A673 (cell line): ENCODE measurements around the gene KNDC1. TPM values are rescaled to one million over a fixed set of nuclear protein-coding genes. Genes with fewer than 3 reads are reported as not detected.

Experiments
- BruUV-seq: library from RNA; stranded (reverse); fragments of 400-500 nt; replicated peaks from 2 replicates; lab custom pipeline; 2021; lab: Mats Ljungman, UMichigan
- CTCF ChIA-PET: fragments of 300-600 bp; sonication (Branson Sonifier 250); formaldehyde crosslinking; loops from one replicate; lab custom pipeline; 2022; ENCODE audit warnings: antibody characterized with exemption; lab: Charles Lee
- POLR2A ChIA-PET: fragments of 300-600 bp; sonication (Branson Sonifier 250); formaldehyde crosslinking; loops from one replicate; lab custom pipeline; 2022; ENCODE audit warnings: antibody characterized with exemption; ENCODE audit not compliant: low non-redundant PET; lab: Charles Lee
- DNase-seq: peaks from one replicate; pipeline ENCODE4 v3.0.0-alpha.2; 2015; ENCODE audit warnings: low spot score
- H3K27ac ChIP-seq: fragments of 200-600 bp; sonication (generic); 2 replicates; pipeline ENCODE4 v1.5.1; 2016; ENCODE audit warnings: mixed run types, low read depth, mild to moderate bottlenecking, mixed read lengths, antibody characterized with exemption, low read length; ENCODE audit not compliant: poor library complexity, severe bottlenecking
- H3K27me3 ChIP-seq: fragments of 200-600 bp; sonication (generic); replicated peaks from 2 replicates; pipeline ENCODE4 v1.6.1; 2017; ENCODE audit warnings: mixed run types, low read depth, mild to moderate bottlenecking, mixed read lengths, antibody characterized with exemption, low read length; ENCODE audit not compliant: insufficient read depth, poor library complexity
- H3K36me3 ChIP-seq: fragments of 200-600 bp; sonication (generic); 2 replicates; pipeline ENCODE4 v1.6.1; 2016; ENCODE audit warnings: mixed run types, mild to moderate bottlenecking, mixed read lengths, antibody characterized with exemption, low read length; ENCODE audit not compliant: insufficient read depth, poor library complexity, severe bottlenecking
- H3K4me1 ChIP-seq: fragments of 200-600 bp; sonication (generic); 2 replicates; pipeline ENCODE4 v1.6.1; 2017; ENCODE audit warnings: mixed run types, mild to moderate bottlenecking, mixed read lengths, antibody characterized with exemption, low read length; ENCODE audit not compliant: insufficient read depth, poor library complexity, severe bottlenecking
- H3K4me3 ChIP-seq: fragments of 200-600 bp; sonication (generic); 2 replicates; pipeline ENCODE4 v1.5.1; 2016; ENCODE audit warnings: low read depth, mixed run types, mild to moderate bottlenecking, mixed read lengths, low read length; ENCODE audit not compliant: poor library complexity, severe bottlenecking
- H3K9me3 ChIP-seq: fragments of 200-600 bp; sonication (generic); 2 replicates; pipeline ENCODE4 v1.6.1; 2016; ENCODE audit warnings: mixed run types, low read depth, mild to moderate bottlenecking, mixed read lengths, antibody characterized with exemption, low read length; ENCODE audit not compliant: poor library complexity, severe bottlenecking
- EZH2 ChIP-seq: fragments of 200-600 bp; sonication (generic); IDR thresholded peaks from 2 replicates; pipeline ENCODE4 v1.6.1; 2017; ENCODE audit warnings: borderline replicate concordance, low read depth, mild to moderate bottlenecking, mixed read lengths, antibody characterized with exemption, low read length; ENCODE audit not compliant: poor library complexity, severe bottlenecking
- intact Hi-C: fragments of 100-400 bp; cut with micrococcal nuclease; formaldehyde crosslinking; loops from one replicate; pipeline ENCODE4 v1.10.0; 2022; ENCODE audit not compliant: unreplicated experiment
- total RNA-seq: library from RNA; stranded (reverse); gene quantifications from 2 replicates; pipeline ENCODE4 v1.2.3, GENCODE V29; 2021
- TF ChIP-seq, protein P1 (sequence below): fragments of 300-800, 200-600 bp; sonication (generic); conservative IDR thresholded peaks from 2 replicates; pipeline ENCODE4 v1.5.1; 2017; ENCODE audit warnings: low read depth, mild to moderate bottlenecking, antibody characterized with exemption, low read length, moderate library complexity, mixed read lengths

Gene KNDC1
- total RNA-seq, 1 experiment from 2014 or later: not detected

DNA sequence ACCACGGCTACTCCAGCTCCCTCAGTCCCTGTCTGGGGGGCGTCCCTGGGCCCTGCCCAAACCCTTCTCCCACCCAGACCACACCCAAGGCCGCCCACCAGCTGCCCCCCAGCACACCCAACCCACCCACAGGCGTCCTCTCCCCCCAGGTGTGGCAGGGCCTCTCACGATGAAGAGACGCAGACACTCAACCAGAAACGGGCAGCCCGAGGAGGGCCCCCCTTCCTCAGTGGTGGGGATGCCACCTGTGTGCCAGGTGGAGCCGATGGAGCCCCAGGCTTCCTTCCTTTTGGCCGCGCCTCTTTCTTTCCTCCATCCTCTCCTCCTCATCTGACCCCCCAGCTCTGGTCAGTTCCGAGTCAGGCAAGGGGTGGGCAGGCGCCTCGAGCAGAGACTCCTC lies 43.6 kb upstream of the KNDC1 start:
- intact Hi-C loops: no loop called here
- Histone ChIP-seq H3K4me3 (no peak overlapping the region), H3K27ac (no peak overlapping the region), H3K27me3 (no peaks in the 10 kb centered on the region), H3K4me1 (no peaks in the 10 kb centered on the region), H3K9me3 (no peaks in the 10 kb centered on the region), H3K36me3 (no peaks in the 10 kb centered on the region)
- TF ChIP-seq, protein P1, sequence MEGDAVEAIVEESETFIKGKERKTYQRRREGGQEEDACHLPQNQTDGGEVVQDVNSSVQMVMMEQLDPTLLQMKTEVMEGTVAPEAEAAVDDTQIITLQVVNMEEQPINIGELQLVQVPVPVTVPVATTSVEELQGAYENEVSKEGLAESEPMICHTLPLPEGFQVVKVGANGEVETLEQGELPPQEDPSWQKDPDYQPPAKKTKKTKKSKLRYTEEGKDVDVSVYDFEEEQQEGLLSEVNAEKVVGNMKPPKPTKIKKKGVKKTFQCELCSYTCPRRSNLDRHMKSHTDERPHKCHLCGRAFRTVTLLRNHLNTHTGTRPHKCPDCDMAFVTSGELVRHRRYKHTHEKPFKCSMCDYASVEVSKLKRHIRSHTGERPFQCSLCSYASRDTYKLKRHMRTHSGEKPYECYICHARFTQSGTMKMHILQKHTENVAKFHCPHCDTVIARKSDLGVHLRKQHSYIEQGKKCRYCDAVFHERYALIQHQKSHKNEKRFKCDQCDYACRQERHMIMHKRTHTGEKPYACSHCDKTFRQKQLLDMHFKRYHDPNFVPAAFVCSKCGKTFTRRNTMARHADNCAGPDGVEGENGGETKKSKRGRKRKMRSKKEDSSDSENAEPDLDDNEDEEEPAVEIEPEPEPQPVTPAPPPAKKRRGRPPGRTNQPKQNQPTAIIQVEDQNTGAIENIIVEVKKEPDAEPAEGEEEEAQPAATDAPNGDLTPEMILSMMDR: no peak
- TF ChIP-seq EZH2: no peak
- no peak for DNase-seq
- no TSS peak for BruUV-seq
- POLR2A ChIA-PET: no interaction called here
- CTCF ChIA-PET: no interaction called here

DNA sequence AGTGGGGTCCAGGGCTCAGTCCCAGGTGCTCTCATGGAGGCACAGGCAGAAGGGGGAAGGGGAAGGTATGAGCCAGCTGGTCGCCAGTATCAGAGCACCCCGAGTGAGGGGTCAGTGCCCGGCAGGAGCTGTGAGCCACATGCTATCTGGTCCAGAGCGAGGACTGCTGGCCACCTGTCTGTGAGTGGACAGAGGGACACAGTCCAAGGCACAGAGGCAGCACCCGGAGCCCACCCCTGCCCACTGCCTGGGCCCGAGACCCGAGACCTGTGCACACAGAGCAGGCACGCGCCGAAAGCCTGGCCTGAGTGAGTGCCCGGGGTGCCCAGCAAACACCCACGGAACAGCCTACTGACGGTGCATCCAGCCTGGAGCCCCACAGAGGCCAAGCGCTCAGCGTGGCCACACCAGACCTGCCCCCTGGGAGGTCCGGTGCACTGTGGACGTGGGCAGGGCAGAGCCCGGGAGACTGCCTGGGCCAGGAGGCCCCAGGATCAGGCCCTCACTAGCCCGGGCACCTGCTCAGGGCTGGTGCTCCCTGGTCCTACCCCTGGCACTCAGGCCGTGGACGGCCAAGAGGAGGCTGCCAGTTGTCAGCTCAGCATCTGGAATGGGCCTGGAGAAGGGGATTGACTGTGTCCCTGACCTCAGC lies 42.9 kb upstream of the KNDC1 start:
- TF ChIP-seq, protein P1: no peak
- TF ChIP-seq EZH2: no peak
- H3K9me3 ChIP-seq: no peaks in the 10 kb centered on the region
- POLR2A ChIA-PET: no interaction called here
- no peaks in the 10 kb centered on the region for H3K4me1 ChIP-seq
- no peaks in the 10 kb centered on the region for H3K27me3 ChIP-seq
- no peaks in the 10 kb centered on the region for H3K36me3 ChIP-seq
- BruUV-seq: no TSS peak
- no peak overlapping the region for H3K4me3 ChIP-seq
- DNase-seq: no peak
- no peak overlapping the region for H3K27ac ChIP-seq
- intact Hi-C loops: no loop called here
- CTCF ChIA-PET: no interaction called here

DNA sequence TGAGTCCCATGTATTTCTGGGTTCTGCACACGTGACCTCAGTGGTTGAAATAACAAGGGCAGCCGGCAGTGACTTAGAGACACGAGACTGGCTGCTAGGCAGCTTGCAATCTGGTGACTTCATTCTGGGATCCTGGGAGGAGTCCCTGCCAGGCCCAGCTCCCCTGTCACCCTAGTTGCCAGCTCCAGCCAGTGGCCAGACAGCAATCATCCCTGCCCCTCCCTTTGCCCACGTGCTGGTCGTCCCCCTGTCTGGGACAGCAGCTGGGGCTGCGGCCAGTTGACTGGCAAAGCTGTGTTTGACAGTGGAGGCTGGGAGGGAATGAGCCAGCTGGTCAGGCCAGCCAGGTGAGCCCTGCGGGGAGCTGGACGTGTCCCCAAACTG lies 42.3 kb upstream of the KNDC1 start:
- H3K36me3 ChIP-seq: no peaks in the 10 kb centered on the region
- no TSS peak for BruUV-seq
- no peak overlapping the region for H3K4me3 ChIP-seq
- H3K4me1 ChIP-seq: no peaks in the 10 kb centered on the region
- H3K27ac ChIP-seq: no peak overlapping the region
- no peak for TF ChIP-seq EZH2
- TF ChIP-seq, protein P1: no peak
- POLR2A ChIA-PET: no interaction called here
- no peak for DNase-seq
- no peaks in the 10 kb centered on the region for H3K27me3 ChIP-seq
- no peaks in the 10 kb centered on the region for H3K9me3 ChIP-seq
- intact Hi-C loops: no loop called here
- CTCF ChIA-PET: no interaction called here
